Type B pancreatic cell (in vitro differentiated cells): ENCODE data around the gene RNF187. TPM values are rescaled to one million over a fixed set of nuclear protein-coding genes. Genes with fewer than 3 reads are reported as not detected.

Experiments
- DNase-seq: peaks from one replicate; pipeline ENCODE4 v3.0.0; 2021; ENCODE audit warnings: mixed read lengths; ENCODE audit not compliant: unreplicated experiment; ENCODE audit errors: extremely low spot score
- H3K27ac Mint-ChIP-seq: 2 replicates; pipeline ENCODE4 v1.8.0; 2021; ENCODE audit warnings: mild to moderate bottlenecking, mixed read lengths
- H3K27me3 Mint-ChIP-seq: 2 replicates; pipeline ENCODE4 v1.8.0; 2021; ENCODE audit warnings: mixed read lengths
- H3K36me3 Mint-ChIP-seq: 2 replicates; pipeline ENCODE4 v1.8.0; 2021; ENCODE audit warnings: mixed read lengths
- H3K4me1 Mint-ChIP-seq: one replicate; pipeline ENCODE4 v1.8.0; 2021; ENCODE audit warnings: mixed read lengths; ENCODE audit not compliant: unreplicated experiment
- H3K4me3 Mint-ChIP-seq: 2 replicates; pipeline ENCODE4 v1.8.0; 2021; ENCODE audit warnings: mild to moderate bottlenecking, mixed read lengths
- H3K9me3 Mint-ChIP-seq: 2 replicates; pipeline ENCODE4 v1.8.0; 2021; ENCODE audit warnings: mixed read lengths
- total RNA-seq: library from RNA; stranded (reverse); gene quantifications from 2 replicates; pipeline ENCODE4 v1.2.1, GENCODE V29; 2021; ENCODE audit warnings: low replicate concordance
- TF ChIP-seq, protein P1 (sequence below): fragments of 200-600 bp; sonication (generic); conservative IDR thresholded peaks from 2 replicates; pipeline ENCODE4 v1.5.0; 2021; ENCODE audit warnings: antibody characterized with exemption, mild to moderate bottlenecking

Gene RNF187
- total RNA-seq, 1 donor from 2014 or later: 117 TPM

DNA sequence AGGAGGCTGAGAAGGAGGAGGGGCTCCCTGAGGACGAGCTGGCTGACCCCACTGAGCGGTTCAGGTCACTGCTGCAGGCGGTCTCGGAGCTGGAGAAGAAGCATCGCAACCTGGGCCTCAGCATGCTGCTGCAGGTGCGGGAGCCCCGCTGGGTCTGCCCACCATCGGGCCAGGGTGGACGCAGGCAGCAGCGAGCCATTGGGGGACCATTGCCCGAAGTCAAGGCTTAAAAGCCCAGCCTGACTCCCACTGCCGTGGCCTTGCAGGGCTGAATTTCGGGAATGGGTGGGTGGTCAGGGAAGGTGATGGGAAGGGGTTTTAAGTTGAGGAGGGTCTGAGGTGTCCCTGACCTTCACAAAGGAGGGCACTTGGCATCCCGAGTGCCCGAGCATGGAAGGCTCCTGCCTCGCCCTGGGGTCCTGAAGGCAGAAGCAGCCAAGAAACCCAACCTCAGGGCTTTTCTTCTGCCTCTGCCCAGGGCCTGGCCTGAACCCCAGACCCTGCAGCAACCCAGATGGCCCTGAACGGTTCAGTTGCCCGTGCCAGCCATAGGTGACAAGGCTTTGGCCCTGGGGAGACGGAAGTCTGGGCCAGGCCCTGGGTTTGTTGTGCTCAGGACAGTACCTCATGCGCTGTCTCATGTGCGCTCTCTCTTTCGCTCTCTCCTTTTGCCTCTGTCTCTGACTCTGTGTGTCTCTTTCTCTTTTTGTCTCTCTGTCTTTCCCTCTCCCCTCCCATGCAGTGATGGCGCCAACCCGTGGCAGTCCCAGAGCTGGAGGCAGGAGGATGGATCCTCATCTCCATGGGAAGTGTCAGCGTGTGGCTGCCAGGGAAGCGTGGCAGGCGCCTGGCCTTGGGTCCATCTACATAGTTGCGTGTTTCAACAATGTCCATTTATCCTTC lies 6.2 kb downstream of the RNF187 start:
- DNase-seq: no peak
- H3K36me3 Mint-ChIP-seq: peaks cover 39% of the 10 kb centered on the region
- TF ChIP-seq, protein P1, sequence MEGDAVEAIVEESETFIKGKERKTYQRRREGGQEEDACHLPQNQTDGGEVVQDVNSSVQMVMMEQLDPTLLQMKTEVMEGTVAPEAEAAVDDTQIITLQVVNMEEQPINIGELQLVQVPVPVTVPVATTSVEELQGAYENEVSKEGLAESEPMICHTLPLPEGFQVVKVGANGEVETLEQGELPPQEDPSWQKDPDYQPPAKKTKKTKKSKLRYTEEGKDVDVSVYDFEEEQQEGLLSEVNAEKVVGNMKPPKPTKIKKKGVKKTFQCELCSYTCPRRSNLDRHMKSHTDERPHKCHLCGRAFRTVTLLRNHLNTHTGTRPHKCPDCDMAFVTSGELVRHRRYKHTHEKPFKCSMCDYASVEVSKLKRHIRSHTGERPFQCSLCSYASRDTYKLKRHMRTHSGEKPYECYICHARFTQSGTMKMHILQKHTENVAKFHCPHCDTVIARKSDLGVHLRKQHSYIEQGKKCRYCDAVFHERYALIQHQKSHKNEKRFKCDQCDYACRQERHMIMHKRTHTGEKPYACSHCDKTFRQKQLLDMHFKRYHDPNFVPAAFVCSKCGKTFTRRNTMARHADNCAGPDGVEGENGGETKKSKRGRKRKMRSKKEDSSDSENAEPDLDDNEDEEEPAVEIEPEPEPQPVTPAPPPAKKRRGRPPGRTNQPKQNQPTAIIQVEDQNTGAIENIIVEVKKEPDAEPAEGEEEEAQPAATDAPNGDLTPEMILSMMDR: no peak
- H3K27me3 Mint-ChIP-seq: no peaks in the 10 kb centered on the region
- H3K27ac Mint-ChIP-seq: no peak overlapping the region
- H3K4me1 Mint-ChIP-seq: peaks cover 5% of the 10 kb centered on the region
- no peak overlapping the region for H3K4me3 Mint-ChIP-seq
- no peaks in the 10 kb centered on the region for H3K9me3 Mint-ChIP-seq

DNA sequence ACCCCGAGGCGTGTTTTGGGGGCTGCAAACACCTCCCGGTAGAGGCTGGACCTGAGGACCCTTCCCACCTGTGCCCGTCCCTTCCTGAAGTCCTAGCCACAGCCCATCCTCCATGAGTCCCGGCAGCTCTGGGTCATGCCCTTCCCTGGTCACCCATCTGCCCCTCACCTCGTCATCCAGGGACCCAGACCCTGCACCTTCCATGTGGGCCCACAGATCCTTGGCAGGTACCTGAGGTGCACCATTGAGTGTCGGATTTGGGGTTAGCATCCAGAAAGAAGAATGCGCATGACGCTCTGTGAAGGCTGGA lies 6.8 kb downstream of the RNF187 start:
- Mint-ChIP-seq H3K36me3 (peaks cover 39% of the 10 kb centered on the region), H3K27me3 (no peaks in the 10 kb centered on the region), H3K4me1 (peaks cover 5% of the 10 kb centered on the region), H3K4me3 (no peak overlapping the region), H3K27ac (no peak overlapping the region), H3K9me3 (no peaks in the 10 kb centered on the region)
- TF ChIP-seq, protein P1: no peak
- no peak for DNase-seq

DNA sequence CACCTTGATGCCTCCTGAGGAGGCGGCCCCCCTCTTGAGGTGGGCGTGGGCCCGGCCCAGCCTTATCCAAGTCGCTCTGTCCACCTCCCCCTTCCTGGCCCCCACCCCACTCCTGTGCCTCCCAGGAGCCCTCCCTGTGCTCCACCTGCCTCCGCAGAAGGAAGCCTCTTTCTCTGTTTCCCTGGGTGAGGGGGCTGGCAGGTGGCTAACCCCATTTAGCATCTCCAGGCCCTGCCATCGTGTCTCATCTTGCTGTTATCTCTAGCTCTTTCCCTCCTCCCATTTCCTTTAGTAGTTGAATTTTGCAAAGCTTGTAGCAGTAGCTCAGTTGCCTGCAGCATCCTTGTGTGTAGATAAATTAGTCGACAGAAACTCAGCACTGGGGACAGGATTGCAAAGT lies 7.2 kb downstream of the RNF187 start:
- Mint-ChIP-seq H3K4me1 (peaks cover 5% of the 10 kb centered on the region), H3K4me3 (no peak overlapping the region), H3K9me3 (no peaks in the 10 kb centered on the region), H3K27ac (no peak overlapping the region), H3K27me3 (no peaks in the 10 kb centered on the region), H3K36me3 (peaks cover 39% of the 10 kb centered on the region)
- no peak for DNase-seq
- TF ChIP-seq, protein P1: no peak

DNA sequence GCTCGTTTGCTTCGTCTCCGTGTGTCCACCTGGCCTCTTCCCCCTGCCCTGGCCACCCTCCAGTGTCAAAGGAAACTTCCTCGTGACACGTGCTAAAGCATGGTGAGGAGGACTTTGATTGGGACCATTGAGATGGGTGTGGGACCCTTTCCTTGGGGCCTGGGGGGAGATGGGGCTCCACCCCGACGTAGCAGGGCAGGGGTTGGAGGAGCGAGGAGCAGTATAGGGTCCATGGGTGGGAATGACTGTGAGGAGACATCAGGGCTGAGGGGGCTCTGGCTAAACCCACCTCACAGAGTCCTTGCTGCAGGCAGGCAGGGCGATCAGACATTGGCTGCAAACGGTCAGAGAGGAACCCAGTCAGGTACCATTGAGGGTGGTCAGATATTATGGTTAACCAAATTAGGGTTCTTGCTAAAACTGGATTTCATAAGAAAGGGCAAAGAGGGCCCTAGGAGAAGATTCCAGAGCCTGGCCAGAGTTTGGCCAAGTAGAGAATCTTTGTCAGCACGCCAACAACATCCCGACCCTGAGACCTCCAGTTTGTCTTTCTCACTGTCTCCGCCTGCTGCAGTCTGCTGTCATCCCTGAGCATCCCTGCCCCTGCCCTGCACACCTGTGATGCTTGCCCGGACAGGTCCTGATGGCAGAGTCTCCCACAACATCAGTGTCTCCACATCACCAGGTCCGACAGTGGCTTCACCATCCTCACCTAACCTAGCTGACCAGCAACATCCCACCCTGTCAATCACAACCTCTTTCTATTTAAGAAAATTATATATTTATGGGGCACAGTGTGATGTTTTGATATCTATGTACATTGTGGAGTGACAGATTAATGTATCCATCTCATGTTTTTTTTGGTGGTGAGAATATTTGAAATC lies 8.0 kb downstream of the RNF187 start:
- H3K27me3 Mint-ChIP-seq: no peaks in the 10 kb centered on the region
- TF ChIP-seq, protein P1: no peak
- H3K27ac Mint-ChIP-seq: no peak overlapping the region
- DNase-seq: no peak
- peaks cover 39% of the 10 kb centered on the region for H3K36me3 Mint-ChIP-seq
- H3K9me3 Mint-ChIP-seq: no peaks in the 10 kb centered on the region
- peaks cover 5% of the 10 kb centered on the region for H3K4me1 Mint-ChIP-seq
- no peak overlapping the region for H3K4me3 Mint-ChIP-seq

DNA sequence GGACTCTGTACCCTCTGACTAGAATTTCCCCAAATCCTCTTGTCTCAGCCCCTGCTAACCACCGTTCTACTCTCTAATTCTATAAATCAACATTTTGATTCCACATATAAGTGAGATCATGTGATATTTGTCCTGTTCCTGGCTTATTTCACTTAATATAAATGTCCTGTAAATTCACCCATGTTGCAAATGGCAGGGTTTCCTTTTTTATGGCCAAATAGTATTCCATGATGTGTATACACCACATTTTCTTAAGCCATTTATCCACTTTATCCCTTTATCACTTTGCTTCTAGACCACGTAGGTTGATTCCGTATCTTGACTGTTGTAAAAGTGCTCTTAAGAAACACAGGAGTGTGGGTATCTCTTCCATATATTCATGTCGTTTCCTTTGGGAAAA lies 8.9 kb downstream of the RNF187 start:
- TF ChIP-seq, protein P1: no peak
- no peaks in the 10 kb centered on the region for H3K9me3 Mint-ChIP-seq
- peaks cover 8% of the 10 kb centered on the region for H3K4me1 Mint-ChIP-seq
- H3K4me3 Mint-ChIP-seq: no peak overlapping the region
- DNase-seq: no peak
- no peak overlapping the region for H3K27ac Mint-ChIP-seq
- peaks cover 33% of the 10 kb centered on the region for H3K36me3 Mint-ChIP-seq
- H3K27me3 Mint-ChIP-seq: no peaks in the 10 kb centered on the region
